Uterus (tissue), 4 donors: ENCODE results near the gene SHROOM3. TPM values are rescaled to one million over a fixed set of nuclear protein-coding genes. Genes with fewer than 3 reads are reported as not detected.
"Not testable (repeated sequence)": the region's sequence is repeated elsewhere in the genome, so short reads cannot be mapped to it uniquely, and the experiment has no call there.

Experiments
- DNase-seq, 2 donors: peaks; one replicate each; pipeline ENCODE4 v3.0.0-alpha.2; 2019 to 2020
- H3K27ac ChIP-seq, 2 donors: fragments of 200-600 bp; sonication (generic); 1 replicate in 1 of 2; 2 replicates in 1 of 2; pipeline ENCODE4 v1.5.1; 2016 to 2018
- H3K27me3 ChIP-seq, 2 donors: fragments of 200-600 bp; sonication (generic); one replicate each; pipeline ENCODE4 v1.5.1; 2018 to 2019; ENCODE audit warnings: control low read depth in 1 of 2
- H3K36me3 ChIP-seq, 2 donors: fragments of 200-600 bp; sonication (generic); one replicate each; pipeline ENCODE4 v1.5.1; 2019; ENCODE audit warnings: control low read depth in 1 of 2
- H3K4me1 ChIP-seq, 2 donors: fragments of 200-600 bp; sonication (generic); one replicate each; pipeline ENCODE4 v1.5.1; 2018 to 2019; ENCODE audit warnings: control low read depth in 1 of 2
- H3K4me3 ChIP-seq, 2 donors: fragments of 200-600 bp; sonication (generic); 1 replicate in 1 of 2; 2 replicates in 1 of 2; pipeline ENCODE4 v1.5.1; 2018 to 2019; ENCODE audit warnings: mild to moderate bottlenecking in 1 of 2
- H3K9me3 ChIP-seq, 2 donors: fragments of 200-600 bp; sonication (generic); one replicate each; pipeline ENCODE4 v1.5.1; 2019; ENCODE audit warnings: control low read depth in 1 of 2
- POLR2A ChIP-seq, 2 donors: fragments of 450-650 bp; IDR thresholded peaks; one replicate each; pipeline ENCODE4 v1.6.1; 2016; ENCODE audit warnings: antibody characterized with exemption in 2 of 2, mild to moderate bottlenecking in 1 of 2, moderate library complexity in 1 of 2
- intact Hi-C: fragments of 100-400 bp; cut with DNase I; formaldehyde crosslinking; loops from one replicate; pipeline ENCODE4 v1.15.1; 2023; ENCODE audit warnings: low total_unique reads
- total RNA-seq, 4 donors: library from RNA; depleted of rRNA in 3 of 4; stranded (reverse); fragments of >200 nt in 3 of 4; gene quantifications; one replicate each; pipeline versions ENCODE4 v1.1.0 to v1.2.4, GENCODE V29; 2014 to 2023
- TF ChIP-seq, protein P1 (sequence below), 4 experiments: fragments of 200-600 bp in 2 of 4; fragments of 450-650 bp in 2 of 4; sonication (generic) in 2 of 4; IDR thresholded peaks; one replicate each; pipeline ENCODE4 v1.5.1; 2016 to 2019; ENCODE audit warnings: antibody characterized with exemption in 4 of 4, mild to moderate bottlenecking in 2 of 4, moderate library complexity in 1 of 4
- donor health status: DM: yes; HTN: yes; CAD: no.

The SHROOM3 gene
- total RNA-seq, 4 donors from 2014 or later = 1.5 to 24.1 (median 3.4) TPM

DNA sequence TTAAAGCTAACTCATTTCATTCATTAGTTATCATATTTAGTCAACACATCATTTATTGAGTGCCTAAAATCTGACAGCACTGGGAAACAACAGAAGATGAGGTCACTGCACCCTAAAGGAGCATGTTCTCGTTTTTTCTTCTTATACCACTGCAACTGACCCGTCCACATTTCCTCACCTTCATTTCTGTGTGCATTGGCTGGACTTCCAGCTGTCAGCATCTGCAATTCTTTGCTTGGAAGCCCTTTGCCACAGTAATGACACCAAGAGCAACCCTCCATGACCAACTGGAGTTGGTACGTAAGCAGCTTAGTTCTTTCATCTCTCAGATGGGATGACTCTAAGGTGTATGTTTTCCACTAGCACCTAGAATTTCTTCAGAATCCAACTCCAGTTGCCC, 13.2 kb downstream of the SHROOM3 start:
- no peaks in the 10 kb centered on the region for H3K27me3 ChIP-seq
- intact Hi-C loops = no loop called here

DNA sequence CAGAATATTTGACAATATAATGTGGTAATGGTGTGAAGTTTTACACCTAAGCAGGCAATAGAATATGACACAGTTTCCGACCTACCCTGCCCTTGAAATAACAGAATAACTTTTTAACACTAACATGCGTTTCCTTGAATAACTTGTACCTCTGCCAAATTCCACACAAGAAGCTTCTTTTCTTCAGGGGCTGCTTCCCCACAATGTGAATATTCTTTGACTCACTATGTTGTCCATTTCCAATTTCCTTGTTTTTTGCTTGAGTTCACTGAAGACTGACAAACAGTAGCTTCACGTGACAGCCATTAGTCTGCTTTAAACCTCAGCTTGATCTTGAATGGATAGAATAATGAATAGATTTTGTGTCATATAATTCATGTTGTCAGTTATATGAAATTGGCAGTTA, 14.3 kb downstream of the SHROOM3 start:
- H3K27ac ChIP-seq = no peak overlapping the region
- intact Hi-C loops = no loop called here

More for the DNA sequence above, 13.2 kb downstream of the SHROOM3 start:
- Histone ChIP-seq H3K4me3 (no peak overlapping the region), H3K9me3 (no peaks in the 10 kb centered on the region), H3K27ac (no peak overlapping the region), H3K36me3 (no peaks in the 10 kb centered on the region), H3K4me1 (no peaks in the 10 kb centered on the region)
- no peak for DNase-seq
- no peak for TF ChIP-seq POLR2A (IDR thresholded peaks at IDR 0.05)
- TF ChIP-seq, protein P1, sequence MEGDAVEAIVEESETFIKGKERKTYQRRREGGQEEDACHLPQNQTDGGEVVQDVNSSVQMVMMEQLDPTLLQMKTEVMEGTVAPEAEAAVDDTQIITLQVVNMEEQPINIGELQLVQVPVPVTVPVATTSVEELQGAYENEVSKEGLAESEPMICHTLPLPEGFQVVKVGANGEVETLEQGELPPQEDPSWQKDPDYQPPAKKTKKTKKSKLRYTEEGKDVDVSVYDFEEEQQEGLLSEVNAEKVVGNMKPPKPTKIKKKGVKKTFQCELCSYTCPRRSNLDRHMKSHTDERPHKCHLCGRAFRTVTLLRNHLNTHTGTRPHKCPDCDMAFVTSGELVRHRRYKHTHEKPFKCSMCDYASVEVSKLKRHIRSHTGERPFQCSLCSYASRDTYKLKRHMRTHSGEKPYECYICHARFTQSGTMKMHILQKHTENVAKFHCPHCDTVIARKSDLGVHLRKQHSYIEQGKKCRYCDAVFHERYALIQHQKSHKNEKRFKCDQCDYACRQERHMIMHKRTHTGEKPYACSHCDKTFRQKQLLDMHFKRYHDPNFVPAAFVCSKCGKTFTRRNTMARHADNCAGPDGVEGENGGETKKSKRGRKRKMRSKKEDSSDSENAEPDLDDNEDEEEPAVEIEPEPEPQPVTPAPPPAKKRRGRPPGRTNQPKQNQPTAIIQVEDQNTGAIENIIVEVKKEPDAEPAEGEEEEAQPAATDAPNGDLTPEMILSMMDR (IDR thresholded peaks at IDR 0.05) = no peak

DNA sequence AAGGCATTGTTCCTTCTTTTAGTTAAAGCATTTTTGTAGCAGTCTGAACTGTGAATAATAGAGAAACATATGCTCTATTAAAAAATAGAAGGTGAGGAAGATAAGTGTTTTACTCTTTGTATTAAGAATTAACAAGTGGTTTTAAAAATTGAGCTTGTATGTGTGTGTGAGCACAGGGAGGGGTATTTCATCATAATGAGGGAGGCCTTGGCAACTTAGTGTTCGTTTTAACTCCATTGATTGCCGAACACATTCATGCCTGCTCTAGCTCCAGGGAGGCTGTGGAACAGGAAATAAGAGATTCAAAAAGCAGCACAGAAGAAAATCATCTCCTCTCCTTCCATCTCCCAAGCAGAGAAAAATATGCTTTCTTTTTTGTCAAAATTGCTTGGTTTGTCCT, 14.8 kb downstream of the SHROOM3 start:
- Histone ChIP-seq H3K4me3 (no peak overlapping the region), H3K27ac (no peak overlapping the region), H3K4me1 (no peaks in the 10 kb centered on the region), H3K36me3 (no peaks in the 10 kb centered on the region), H3K9me3 (no peaks in the 10 kb centered on the region), H3K27me3 (no peaks in the 10 kb centered on the region)
- DNase-seq = no peak
- intact Hi-C loops = no loop called here
- no peak for TF ChIP-seq POLR2A (IDR thresholded peaks at IDR 0.05)
- TF ChIP-seq, protein P1 (IDR thresholded peaks at IDR 0.05) = no peak

More for the DNA sequence above, 14.3 kb downstream of the SHROOM3 start:
- no peak for DNase-seq
- Histone ChIP-seq H3K9me3 (no peaks in the 10 kb centered on the region), H3K4me3 (no peak overlapping the region), H3K4me1 (no peaks in the 10 kb centered on the region), H3K36me3 (no peaks in the 10 kb centered on the region), H3K27me3 (no peaks in the 10 kb centered on the region)
- no peak for TF ChIP-seq POLR2A (IDR thresholded peaks at IDR 0.05)
- TF ChIP-seq, protein P1 (IDR thresholded peaks at IDR 0.05) = no peak

DNA sequence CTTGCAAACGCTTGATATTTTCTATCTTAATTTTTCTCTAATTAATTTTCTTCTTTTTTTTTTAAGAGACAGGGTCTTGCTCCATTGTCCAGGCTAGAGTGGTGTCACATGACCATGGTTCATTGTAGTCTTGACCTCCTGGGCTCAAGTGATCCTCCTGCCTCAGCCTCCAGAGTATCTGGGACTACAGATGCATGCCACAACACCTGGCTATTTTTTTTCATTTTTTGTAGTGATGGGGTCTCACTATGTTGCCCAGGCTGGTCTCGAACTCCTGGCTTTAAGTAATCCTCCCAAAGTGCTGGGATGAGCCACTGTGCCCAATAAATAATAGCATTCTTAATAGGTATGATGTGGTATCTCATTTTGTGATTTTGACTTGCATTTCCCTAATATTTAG, 18.2 kb downstream of the SHROOM3 start:
- Histone ChIP-seq H3K27me3 (no peaks in the 10 kb centered on the region), H3K4me1 (no peaks in the 10 kb centered on the region), H3K9me3 (no peaks in the 10 kb centered on the region), H3K36me3 (no peaks in the 10 kb centered on the region), H3K4me3 (no peak overlapping the region), H3K27ac (no peak overlapping the region)
- DNase-seq = no peak
- intact Hi-C loops = no loop called here
- TF ChIP-seq POLR2A (IDR thresholded peaks at IDR 0.05) = no peak
- TF ChIP-seq, protein P1 (IDR thresholded peaks at IDR 0.05) = no peak

- H3K27ac ChIP-seq, H3K27me3 ChIP-seq, H3K36me3 ChIP-seq, intact Hi-C loops, H3K4me3 ChIP-seq, H3K4me1 ChIP-seq, H3K9me3 ChIP-seq, DNase-seq: not testable (repeated sequence)
Measured at GRCh38 chr4:76454073-76454472, 19.0 kb downstream of the SHROOM3 start.

GRCh38 chr4:76457885-76458284, 22.9 kb downstream of the SHROOM3 start:
- H3K4me1 ChIP-seq = no peaks in the 10 kb centered on the region
- no peaks in the 10 kb centered on the region for H3K9me3 ChIP-seq
- intact Hi-C loops = no loop called here
- no peak overlapping the region for H3K27ac ChIP-seq
- no peaks in the 10 kb centered on the region for H3K27me3 ChIP-seq
- H3K4me3 ChIP-seq = no peak overlapping the region
- no peak for DNase-seq
- H3K36me3 ChIP-seq = no peaks in the 10 kb centered on the region
- TF ChIP-seq, protein P1 (IDR thresholded peaks at IDR 0.05) = no peak
- TF ChIP-seq POLR2A (IDR thresholded peaks at IDR 0.05) = no peak
